Ishikawa (cell line): ENCODE data around the gene PPIC.

ENCODE experiments used
- TF ChIP-seq, protein P1 (sequence below): IDR thresholded peaks from 2 replicates; pipeline ENCODE4 v1.6.1; 2012

Gene PPIC

DNA sequence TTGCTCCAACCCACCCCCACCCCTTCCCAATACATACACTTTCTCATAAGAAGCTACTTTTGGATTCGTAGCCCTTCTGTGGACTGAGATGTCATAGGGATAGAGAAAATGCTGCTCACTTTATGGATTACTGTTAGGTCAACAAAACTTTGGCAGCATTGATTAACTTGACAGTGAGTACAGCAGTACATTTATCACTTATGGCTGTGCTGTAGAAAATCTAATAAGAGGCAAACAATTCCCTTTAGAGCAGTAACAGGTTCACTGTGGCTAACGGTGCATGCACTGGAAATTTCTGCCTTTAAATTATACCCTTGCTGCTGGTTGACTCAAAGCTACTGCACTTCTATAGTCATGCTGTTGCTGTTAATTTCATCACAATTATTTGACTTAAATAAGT, 59.2 kb downstream of the PPIC start:
- TF ChIP-seq, protein P1, sequence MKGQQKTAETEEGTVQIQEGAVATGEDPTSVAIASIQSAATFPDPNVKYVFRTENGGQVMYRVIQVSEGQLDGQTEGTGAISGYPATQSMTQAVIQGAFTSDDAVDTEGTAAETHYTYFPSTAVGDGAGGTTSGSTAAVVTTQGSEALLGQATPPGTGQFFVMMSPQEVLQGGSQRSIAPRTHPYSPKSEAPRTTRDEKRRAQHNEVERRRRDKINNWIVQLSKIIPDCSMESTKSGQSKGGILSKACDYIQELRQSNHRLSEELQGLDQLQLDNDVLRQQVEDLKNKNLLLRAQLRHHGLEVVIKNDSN: no peak
